GM06990 (cell line): ENCODE measurements around the gene KCNIP4.
"Not testable (repeated sequence)": the region's sequence is repeated elsewhere in the genome, so short reads cannot be mapped to it uniquely, and the experiment has no call there.

ENCODE experiments used
- DNase-seq: peaks from one replicate; pipeline ENCODE4 v3.0.0-alpha.2; 2011; ENCODE audit not compliant: insufficient read length; ENCODE audit errors: extremely low read depth
- H3K27me3 ChIP-seq: replicated peaks from 2 replicates; pipeline ENCODE4 v1.6.0; 2011; ENCODE audit warnings: low read length; ENCODE audit not compliant: control insufficient read depth, insufficient read depth
- H3K36me3 ChIP-seq: 2 replicates; pipeline ENCODE4 v1.5.1; 2011; ENCODE audit warnings: low read length; ENCODE audit not compliant: control insufficient read depth, insufficient read depth
- H3K4me3 ChIP-seq: replicated peaks from 2 replicates; pipeline ENCODE4 v1.5.1; 2011; ENCODE audit warnings: low read depth, mild to moderate bottlenecking, control low read depth, low read length
- TF ChIP-seq, protein P1 (sequence below): IDR thresholded peaks from 2 replicates; pipeline ENCODE4 v1.5.1; 2011; ENCODE audit warnings: low read length, control low read depth, mild to moderate bottlenecking, inconsistent platforms; ENCODE audit not compliant: insufficient read depth, poor library complexity, severe bottlenecking

Gene KCNIP4

DNA sequence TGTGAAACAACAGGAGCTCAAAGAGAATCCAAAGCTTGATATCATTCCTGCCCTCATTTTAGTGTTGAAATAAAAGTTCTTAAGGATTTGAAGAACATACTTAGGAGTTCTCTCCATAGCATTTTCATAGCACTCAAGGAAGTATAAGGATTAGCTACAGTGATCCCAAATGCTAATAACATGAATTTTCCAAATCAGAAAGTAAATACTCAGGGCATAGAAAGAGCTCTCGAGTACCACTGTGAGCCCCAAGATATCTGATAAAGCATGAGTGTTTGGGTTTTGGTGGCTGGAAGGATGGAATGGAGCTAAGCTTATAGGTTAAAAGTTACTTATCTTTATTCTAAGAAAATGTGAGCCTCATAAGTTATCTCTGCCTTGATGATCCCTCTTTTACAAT lies 584.9 kb downstream of the KCNIP4 start:
- Histone ChIP-seq H3K4me3 (no peak overlapping the region), H3K36me3 (no peaks in the 10 kb centered on the region), H3K27me3 (no peaks in the 10 kb centered on the region)
- TF ChIP-seq, protein P1, sequence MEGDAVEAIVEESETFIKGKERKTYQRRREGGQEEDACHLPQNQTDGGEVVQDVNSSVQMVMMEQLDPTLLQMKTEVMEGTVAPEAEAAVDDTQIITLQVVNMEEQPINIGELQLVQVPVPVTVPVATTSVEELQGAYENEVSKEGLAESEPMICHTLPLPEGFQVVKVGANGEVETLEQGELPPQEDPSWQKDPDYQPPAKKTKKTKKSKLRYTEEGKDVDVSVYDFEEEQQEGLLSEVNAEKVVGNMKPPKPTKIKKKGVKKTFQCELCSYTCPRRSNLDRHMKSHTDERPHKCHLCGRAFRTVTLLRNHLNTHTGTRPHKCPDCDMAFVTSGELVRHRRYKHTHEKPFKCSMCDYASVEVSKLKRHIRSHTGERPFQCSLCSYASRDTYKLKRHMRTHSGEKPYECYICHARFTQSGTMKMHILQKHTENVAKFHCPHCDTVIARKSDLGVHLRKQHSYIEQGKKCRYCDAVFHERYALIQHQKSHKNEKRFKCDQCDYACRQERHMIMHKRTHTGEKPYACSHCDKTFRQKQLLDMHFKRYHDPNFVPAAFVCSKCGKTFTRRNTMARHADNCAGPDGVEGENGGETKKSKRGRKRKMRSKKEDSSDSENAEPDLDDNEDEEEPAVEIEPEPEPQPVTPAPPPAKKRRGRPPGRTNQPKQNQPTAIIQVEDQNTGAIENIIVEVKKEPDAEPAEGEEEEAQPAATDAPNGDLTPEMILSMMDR, result no peak
- no peak for DNase-seq

DNA sequence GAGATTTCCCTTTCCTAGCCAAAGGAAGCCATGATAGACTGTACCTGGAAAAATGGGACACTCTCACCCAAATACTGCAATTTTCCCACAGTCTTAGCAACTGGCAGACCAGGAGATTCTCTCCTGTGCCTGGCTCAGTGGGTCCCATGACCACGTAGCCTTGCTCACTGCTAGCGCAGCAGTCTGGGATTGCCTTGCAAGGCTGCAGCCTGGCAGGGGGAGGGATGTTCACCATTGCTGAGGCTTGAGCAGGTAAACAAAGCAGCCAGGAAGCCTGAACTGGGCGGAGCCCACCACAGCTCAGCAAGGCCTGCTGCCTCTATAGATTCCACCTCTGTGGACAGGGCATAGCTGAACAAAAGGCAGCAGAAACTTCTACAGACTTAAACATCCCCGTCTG lies 596.2 kb downstream of the KCNIP4 start:
- H3K27me3 ChIP-seq, H3K4me3 ChIP-seq, DNase-seq, H3K36me3 ChIP-seq: not testable (repeated sequence)

DNA sequence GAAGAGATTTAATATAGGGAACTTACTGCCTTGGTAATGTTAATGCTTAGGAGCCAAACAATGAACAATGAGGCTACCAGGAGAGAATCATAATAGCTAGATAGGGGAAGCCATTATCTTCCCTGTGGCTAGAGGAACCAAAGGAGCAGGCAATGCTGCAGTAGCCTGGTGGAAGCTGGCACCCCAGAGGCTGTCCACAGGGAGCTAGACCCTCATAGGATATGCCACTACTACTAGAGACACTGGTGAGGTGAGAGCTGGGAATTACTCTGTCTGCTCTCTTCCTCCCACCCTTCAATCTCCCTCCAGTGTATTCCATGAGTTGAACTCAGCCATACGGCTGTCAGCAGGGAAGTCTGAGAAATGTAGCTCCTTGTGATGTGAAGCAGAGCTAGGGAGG lies 601.4 kb downstream of the KCNIP4 start:
- TF ChIP-seq, protein P1, result no peak
- DNase-seq, result no peak

DNA sequence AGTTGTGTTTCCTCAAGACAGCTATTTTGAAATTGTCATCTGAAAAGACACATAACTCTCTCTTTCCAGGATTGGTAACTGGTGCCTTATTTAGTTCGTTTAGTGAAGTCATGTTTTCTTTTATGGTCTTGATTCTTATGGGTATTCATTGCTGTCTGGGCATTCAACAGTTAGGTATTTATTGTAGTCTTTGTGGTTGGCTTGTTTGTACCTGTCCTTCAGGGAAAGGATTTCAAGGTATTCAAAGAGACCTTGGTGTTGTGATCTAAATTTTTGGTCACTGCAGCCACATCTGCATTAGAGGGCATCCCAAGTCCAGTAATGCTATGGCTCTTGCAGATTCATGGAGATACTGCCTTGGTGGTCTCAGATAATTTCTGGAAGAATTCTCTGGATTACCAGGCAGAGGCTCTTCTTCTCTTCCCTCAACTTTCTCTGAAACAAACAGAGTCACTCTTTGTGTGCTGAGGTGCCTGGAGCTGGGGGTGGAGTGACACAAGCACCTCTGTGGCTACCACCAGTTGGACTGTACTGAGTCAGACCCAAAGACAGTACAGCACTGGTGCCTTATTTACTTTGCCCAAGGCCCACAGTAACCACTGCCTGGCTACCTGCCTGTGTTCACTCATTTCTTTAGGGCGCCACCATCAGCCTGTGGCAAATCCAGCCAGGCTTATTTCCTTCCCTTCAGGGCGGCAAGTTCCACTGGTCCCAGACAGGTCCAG lies 620.4 kb downstream of the KCNIP4 start:
- TF ChIP-seq, protein P1, result no peak
- Histone ChIP-seq H3K27me3 (no peaks in the 10 kb centered on the region), H3K4me3 (no peak overlapping the region)

More for the DNA sequence above, 601.4 kb downstream of the KCNIP4 start:
- H3K4me3 ChIP-seq, result no peak overlapping the region
- no peaks in the 10 kb centered on the region for H3K27me3 ChIP-seq
- H3K36me3 ChIP-seq, result no peaks in the 10 kb centered on the region

DNA sequence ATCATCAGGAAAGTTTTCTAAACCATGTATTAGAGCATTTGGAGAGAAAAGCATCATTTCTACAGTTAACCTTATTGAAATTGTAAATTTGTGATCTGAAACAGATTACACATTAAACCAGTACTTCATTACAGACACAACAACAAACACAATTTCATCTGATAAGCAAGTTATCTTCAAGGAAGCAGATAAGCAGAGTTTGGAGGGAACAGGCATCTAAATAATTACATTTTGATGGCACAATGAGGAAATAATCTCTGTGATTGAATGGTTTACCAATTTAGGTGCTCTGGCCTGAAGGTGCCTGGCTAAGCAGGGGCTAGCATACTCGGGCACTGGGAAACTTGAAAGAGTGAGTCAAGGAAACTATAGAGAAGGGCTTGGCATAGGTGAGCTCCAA lies 628.5 kb downstream of the KCNIP4 start:
- H3K36me3 ChIP-seq, result no peaks in the 10 kb centered on the region
- TF ChIP-seq, protein P1, result no peak
- H3K4me3 ChIP-seq, result no peak overlapping the region
- no peaks in the 10 kb centered on the region for H3K27me3 ChIP-seq
- no peak for DNase-seq

More for the DNA sequence above, 620.4 kb downstream of the KCNIP4 start:
- no peak for DNase-seq
- H3K36me3 ChIP-seq, result no peaks in the 10 kb centered on the region

DNA sequence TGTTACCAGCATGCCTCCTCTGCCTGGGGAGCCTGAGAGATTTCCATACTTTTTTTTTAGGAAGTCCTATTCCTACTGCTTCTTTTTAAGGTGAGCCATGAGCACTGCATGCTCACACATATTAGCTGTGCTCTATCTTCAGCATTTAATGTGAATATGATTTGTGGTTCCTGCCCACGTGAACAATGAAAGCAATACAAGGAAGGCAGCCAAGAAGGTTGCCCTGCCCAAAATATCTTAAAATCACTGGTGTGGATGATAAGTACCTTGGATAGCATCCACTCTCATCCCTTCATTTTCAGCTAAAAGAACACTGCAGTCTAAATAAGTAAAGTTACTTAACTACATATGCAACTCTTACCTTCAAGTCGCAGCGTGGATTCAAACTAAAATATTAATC lies 640.9 kb downstream of the KCNIP4 start:
- Histone ChIP-seq H3K27me3 (no peaks in the 10 kb centered on the region), H3K36me3 (no peaks in the 10 kb centered on the region), H3K4me3 (no peak overlapping the region)
- TF ChIP-seq, protein P1, result no peak
- no peak for DNase-seq
